Nucleus accumbens (tissue), 56 donors: ENCODE data around the gene ARHGAP22.

ENCODE experiments used
- DNase-seq, 56 donors: peaks; one replicate each; lab custom pipeline; 2025; lab: John Stamatoyannopoulos, UW

Gene ARHGAP22

DNA sequence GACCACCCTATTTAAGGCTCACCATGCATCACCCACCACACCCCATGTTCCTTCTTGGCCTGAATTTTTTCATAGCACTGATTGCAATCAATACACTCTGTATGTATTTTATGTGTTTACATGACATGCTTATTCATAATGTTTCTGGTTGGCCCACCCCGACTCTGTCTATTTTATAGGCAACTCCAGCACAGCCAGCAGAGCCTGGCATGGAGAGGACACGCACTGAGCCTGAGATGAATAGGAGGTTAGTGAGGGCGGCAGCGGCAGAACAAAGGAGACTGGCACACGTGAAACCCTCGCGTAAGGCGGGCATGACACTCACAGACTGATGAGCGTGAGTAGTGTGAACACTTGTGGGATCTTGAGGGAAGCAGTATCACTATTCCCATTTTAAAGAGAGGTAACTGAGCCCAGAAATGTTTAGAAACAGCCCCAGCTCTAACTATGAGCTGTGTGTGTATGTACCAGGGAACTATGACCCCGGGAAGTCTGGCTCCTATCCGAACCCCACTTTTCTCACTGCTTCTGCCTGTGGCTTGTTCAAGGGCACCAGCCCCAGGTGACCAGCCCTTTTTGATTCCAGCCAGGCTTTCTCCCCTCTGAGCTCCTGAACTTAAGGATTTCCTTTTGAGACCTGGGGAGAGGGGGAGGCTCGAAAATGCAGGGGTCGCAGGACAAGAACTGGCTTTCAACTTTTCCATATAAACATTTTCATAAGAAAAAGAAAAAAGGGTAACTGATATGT is 113.3 kb downstream of the ARHGAP22 start:
- DNase-seq, result peak in 11 of 56 donors; percentile 17 to 64 (median 40)

DNA sequence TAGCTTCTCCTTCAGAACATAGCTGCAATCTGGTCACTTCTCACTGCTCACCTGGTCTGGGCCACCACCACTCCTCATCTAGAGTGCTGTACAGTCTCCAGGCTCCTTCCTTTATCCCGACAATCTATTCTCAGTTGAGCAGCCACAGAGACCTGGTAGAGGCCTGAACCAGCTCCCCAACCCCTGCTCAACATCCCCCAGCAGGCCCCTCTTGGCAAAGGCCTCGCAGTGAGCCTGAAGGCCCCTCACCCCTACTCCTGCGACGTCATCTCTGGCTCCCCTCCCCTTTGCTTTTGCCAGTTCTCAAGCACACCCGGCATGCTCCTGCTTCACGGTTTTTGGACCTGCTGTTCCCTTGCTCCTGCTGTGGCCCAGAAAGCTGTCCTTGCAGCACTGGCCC is 113.9 kb downstream of the ARHGAP22 start:
- no peak for DNase-seq

DNA sequence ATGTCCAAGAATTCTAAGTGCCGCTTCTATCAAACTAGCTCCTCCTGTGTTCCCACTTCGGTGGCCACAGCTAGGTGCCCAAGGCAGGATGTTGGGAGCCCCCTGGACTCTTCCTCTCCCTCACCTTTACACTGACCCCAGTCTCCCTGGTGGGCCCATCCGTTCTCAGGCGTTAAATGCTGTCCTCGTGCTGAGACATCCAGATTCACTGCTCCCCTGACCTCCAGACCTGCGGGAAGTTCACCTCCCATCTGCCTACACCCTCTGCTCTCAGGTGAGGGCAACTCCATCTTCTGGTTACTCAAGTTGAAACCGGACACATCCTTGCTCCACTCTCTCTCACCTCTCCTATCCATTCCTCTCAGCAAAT is 114.3 kb downstream of the ARHGAP22 start:
- DNase-seq, result no peak

DNA sequence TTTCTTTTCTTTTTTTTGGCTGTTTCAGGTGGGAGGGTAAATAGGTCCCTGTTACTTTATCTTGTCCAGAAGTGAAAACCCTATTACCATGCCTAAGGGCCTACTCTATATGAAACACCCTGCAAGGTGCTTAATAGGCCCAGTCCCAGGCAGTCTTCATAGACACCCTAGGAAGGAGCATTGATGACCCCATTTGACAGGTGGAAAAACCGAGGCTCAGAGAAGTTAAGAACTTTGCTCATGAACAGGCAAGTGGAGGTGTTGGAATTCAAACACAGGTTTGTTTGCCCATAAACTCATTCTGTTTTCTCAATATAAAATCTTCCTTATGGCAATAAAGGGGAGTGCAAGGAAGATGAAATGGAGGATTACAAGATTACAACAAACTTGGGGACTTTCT is 115.8 kb downstream of the ARHGAP22 start:
- DNase-seq, result no peak

DNA sequence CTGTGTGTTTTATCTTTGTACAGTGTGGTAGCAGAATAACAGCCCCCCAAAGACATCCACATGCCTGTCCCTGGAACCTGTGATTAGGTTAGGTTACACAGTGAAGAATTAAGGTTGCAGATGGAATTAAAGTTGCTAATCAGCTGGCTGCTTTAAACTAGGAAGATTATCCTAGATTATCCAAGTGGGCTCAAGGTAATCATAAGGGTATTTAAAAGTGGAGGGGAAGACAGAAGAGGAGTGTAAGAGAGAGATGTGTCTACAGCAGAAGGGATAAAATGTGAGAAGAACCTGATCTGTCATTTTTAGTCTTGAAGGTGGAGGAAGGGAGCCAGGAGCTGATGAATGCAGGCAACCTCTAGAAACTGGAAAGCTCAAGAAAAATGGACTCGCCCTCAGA is 117.6 kb downstream of the ARHGAP22 start:
- DNase-seq, result no peak

DNA sequence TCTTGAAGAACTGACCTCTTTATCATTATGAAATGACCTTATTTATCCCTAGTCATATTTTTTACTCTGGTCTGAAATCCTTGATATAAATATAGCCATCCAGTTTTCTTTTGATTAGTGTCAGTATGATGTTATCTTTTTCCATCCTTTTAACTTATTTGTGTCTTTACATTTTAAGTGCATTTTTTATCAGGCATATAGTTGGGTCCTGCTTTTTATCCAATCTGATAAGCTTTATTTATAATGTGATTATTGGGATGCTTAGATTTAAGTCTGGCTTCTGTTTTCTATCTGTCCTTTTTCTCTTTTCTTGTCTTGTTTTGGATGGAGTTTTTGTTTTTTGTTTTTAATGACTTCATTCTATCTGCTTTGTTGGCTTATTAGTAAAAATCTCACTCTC is 119.2 kb downstream of the ARHGAP22 start:
- DNase-seq, result no peak

DNA sequence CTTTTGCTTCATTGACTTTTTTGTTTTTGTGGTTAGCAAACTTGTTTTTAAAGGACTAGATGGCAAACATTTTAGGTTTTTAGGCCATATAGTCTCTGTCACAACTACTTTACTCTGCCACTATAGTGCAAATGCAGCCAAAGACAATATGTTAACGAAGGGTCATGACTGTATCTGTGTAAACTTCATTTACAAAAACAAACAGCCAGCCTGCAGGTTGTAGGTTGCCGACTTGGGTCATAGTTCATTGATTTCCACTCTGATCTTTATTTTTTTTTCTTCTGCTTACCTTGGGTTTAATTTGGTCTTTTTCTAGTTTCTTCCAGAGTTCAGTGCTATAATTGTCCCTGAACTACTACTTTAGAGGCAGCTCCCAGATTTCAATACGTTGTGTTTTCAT is 120.0 kb downstream of the ARHGAP22 start:
- DNase-seq, result no peak

DNA sequence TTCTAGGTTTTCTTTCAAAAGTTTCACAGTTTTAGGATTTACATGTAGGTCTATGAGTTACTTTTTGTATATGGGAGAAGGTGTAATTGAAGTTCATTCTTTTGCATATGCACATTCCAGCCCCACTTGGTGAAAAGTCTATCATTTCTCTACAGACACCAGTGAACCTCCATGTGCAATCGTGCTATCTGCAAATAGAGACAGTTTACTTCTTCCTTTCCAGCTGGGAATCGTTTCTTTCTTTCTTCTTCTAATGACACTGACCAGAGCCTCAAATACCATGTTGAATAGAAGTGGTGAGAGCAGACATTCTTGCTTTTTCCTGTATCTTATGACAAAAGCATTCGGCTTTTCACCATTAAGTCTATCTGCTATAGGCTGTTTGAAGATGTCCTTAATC is 122.7 kb downstream of the ARHGAP22 start:
- no peak for DNase-seq

DNA sequence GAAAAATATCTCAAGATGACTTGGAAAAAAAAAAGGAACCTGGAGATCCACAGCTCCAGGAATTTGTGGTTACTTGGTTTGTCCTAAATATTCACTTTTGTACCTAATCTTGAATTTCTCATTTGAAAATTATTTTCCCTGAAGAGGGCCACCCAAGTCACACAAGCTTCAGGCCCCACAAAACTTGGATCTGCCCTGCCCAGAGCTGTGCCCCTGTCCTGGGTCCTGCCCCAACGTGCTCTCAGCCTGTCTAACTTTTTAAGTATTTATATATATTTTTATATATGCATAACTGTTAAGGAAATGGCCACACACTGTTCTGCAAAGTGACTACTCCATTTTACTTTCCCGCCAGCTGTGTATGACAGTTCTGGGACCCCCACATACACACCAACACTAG is 123.5 kb downstream of the ARHGAP22 start:
- DNase-seq, result no peak

DNA sequence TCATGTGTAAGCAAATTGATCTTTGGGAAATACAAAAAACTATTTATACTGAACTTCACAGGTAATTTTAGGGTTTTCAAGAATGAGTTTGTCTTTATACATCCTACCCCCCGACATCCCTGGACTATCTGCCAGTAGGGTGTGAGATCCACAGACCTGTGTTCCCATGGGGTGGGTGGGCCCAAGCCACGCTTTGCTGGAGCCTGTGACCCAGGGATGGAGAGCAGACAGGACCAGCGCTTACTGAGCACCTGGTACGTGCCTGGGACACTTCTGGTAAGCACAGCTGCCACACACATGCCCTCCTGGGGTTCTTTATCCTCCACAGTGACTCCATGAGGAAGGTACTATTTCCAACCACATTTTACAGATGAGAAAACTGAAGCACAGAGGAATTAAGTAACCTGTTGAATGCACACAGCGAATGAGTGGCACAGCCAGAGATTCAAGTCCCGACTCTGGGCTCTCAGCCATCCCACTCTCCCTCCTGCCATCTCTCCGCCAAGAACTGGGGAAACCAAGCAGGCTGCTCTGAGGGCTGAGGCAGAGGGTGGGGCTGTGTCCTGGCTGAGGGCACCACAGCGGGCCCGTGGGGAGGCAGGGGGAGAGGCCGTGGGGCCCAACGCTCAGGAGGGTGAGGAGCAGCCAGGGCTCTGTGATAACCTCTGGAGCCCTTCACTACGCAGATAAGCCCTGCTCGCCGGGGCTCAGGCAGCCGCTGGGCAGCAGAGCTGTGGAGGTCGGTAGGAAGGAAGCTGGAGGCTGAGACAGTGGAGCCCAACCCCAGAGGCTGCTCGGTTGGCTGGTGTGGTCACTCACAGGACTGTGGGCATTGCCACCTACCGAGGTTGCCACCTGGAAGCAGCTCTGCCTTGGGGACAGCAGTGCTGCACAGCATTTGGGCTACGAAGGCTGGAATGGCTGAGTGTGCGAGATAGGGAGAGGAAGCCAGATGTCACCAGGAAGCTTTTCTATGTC is 124.2 kb downstream of the ARHGAP22 start:
- DNase-seq, result no peak

DNA sequence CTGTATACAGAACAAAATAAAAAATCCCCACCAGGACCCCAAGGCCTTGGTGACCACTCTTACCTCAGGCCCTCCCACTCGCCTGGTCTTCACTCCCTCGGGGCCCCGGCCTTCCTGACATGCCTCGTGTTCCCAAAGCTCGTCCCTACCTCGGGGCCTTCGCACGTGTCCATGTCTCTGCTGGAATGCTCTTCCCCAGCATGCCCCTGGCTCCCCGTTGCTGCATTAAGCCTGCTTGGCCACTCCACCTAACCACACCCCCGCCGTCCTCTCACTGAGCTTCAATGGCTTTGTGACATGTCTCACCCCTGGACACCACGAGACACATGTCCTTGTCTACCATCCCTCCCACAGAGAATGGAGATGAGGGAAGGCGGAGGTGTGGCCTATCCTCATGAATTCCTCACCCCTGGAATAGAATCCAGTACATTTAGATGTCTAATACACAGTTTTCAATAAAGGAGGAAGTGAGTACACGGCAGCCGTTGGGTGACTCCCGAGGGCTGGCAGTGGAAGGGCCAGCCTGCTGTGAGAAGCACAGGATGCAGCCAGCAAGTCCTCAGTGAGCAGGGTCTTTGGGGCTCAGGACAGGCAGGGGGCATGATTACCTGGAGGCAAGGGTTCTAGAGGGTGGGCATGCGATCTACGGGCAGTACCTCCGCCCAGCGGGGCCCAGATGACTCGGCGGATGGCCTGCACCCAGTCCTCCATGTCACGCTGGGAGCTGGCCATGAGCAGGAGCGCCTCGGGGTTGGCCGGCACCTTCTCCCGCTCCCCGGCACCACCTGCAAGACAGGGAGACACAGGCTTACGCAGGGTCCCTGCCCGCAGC is 125.7 kb downstream of the ARHGAP22 start:
- DNase-seq, result no peak

DNA sequence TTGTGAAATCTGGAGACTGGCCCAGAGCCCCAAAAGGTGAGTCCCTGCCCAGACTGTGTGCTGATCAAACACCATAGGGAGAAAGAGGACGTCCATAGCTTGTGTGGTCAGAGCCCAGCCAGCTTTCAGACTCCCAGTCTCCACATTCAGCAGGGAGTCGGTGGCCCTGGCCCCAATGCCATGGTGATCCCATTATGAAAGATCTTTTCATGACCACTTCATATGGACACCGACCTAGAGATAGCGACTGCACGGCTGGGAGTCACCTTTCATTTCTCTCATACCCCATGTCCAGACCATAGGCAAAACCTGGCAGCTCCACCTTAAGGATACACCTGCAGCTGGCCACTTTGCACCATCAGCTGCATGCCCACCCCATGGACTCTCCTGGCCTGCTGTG is 126.4 kb downstream of the ARHGAP22 start:
- DNase-seq, result no peak

DNA sequence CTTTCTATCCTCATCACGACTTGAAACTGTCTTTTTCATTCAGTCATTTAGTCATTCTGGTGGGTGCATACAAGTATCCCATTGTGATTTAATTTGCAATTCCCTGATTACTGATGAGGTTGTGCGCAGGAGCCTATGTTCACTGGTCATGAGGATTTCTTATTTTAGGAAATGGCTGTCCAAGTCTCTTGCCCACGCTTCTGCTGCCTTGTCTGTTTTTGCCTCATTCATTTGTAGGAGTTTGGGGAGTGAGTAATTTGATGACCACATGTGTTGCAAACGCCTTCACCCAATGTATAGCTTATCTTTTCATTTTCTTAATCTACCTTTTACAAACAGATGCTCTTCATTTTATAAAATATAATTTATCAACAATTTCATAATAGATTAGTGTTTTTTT is 127.3 kb downstream of the ARHGAP22 start:
- no peak for DNase-seq

DNA sequence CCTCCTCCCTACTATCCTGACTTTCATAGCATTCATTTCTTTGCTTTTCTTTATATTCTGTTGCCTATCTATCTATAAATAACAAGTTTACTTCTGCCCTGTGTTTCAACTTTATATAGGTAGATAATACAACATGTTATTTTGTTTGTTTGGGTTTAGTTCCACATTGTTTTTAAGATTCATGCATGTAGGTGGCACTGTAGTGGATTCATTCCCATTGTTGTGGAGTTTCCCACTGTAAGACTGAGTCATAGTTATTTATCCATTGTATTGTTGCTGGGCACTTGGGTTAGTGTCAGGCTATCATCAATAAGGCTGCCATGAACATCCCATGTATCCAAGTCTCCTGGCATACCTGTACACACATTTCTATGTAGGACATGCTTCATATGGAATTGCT is 127.7 kb downstream of the ARHGAP22 start:
- DNase-seq, result no peak

DNA sequence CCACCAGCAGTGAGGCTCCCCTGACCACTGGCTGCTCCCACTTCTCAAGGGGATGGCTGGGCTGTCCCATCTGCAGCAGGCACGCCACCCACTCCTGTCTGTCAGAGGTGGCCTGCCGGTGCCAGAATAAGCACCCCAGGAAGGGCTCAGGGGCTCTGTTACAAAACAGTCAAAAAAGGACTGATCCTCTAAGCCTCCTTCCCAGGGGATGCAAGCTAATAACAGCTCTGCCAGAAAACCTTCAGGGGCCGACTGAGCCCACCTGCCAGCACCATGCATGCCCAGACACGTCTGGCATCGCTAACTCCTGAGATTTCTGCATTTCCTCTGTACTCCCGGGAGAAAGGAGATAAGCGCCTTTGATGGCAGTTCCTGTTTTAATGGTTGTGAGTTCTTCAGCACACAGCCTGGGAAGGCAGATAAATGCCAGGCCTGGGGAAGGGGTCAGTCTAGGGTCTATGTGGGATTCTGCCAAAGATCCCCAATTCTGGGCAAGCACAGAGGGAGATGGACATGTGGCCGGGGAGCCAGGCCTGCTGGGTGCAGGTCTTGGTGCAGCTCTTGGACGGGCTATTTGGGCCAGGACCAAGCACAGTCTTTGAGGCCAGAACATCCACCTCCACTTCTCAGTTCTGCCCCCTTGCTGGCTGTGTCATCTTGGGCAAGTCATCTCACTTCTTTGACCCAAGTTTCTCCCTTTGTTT is 128.4 kb downstream of the ARHGAP22 start:
- no peak for DNase-seq

DNA sequence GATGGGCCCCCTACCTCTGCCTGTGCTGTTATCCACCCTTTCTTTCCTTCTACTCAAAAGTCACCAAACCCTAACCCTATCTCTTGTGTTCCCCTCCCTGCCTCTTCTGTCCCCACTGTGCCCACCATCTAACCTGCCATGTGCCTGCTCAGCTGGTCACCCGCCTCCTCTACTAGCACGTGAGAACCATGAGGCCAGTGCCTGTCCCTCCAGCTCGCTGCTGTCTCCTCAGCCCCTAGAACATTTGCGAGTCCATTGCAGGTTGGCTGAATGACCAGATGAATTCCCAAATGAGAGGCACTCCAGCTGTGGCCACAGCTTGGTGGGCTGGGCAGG is 129.0 kb downstream of the ARHGAP22 start:
- no peak for DNase-seq

DNA sequence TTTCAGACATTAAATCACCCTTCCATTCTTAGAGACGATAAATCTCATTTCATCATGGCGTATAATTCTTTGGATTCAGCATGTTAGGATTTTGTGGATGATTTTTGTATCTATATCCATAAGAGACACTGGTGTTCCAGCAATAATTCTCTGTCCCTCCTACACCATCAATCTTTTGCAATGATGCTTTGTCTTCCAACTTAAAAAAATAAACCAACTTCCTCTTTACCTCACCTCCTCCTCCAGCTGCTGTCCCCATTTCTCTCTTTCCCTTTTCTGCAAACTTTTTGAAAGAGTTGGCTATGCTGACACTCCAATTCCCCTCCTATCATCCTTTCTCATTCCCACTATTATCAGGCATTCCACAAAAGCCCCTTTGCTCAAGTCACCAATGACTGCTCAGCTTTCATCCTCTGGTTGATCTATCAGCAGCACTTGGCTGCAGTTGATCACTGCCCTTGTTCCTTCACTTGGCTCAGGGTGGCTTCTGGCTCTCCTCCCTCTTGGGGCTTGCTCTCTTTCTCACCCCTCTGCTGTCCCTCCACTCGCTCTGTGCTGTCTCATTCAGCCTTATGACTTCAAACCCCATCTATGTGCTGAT is 130.0 kb downstream of the ARHGAP22 start:
- DNase-seq, result no peak

DNA sequence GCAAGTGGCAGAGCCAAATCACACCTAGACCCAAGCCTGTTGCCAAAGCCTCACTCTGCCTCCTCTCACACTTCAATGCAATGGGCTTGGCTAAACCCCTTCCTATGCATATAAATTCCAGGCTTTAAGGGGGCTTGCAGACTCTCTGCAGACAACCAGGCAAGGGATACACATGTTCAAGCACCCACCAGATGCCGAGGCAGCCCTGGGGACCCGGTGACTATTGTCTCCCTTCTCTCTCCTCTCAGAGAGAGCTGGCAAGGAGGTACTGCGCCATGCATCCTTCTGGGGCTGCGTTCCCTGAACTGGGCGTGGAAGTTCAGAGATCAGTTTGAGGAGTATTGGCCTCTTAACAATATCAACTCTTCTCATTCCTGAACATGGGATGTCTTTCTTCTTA is 131.2 kb downstream of the ARHGAP22 start:
- no peak for DNase-seq

DNA sequence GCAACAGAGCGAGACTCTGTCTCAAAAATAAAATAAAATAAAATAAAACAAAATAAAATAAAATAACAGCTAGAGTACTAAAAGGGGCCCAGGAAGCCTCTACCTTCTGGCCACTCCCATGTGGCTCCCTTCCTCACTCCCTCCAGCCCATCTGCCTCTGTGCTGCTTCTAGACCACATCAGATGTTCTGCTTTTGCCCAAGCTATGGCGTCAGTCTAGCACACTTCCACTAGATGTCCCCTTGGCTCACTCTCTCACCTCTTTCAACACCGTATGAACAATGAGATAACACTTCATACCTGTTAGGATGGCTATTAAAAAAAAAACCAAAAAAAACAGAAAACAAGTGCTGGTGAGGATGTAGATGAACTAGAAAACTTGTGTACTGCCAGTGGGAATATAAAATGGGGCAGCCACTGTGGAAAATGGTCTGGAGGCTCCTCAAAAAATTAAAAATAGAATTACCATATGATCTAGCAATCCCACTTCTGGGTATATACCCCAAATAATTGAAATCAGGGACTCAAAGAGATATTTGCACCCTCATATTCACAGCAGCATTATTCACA is 132.3 kb downstream of the ARHGAP22 start:
- no peak for DNase-seq
